Common myeloid progenitor, CD34-positive (primary cell): Measurements from ENCODE around the gene MRPL48.

Experiments
- CTCF ChIA-PET: fragments of 350-600 bp; sonication (Branson Sonifier 250); formaldehyde crosslinking; loops from one replicate; lab custom pipeline; 2021; ENCODE audit warnings: antibody characterized with exemption; lab: Charles Lee
- POLR2A ChIA-PET: fragments of 350-600 bp; sonication (Branson Sonifier 250); formaldehyde crosslinking; loops from one replicate; lab custom pipeline; 2021; ENCODE audit warnings: antibody characterized with exemption; lab: Charles Lee
- DNase-seq, 3 donors: peaks; one replicate each; pipeline versions ENCODE4 v3.0.0 to v3.0.0-alpha.2; 2013
- H3K27ac ChIP-seq, 2 experiments: 1 replicate in 1 of 2; 2 replicates in 1 of 2; pipeline ENCODE4 v1.7.0; 2013; ENCODE audit warnings: inconsistent platforms in 2 of 2, low read length in 2 of 2, mild to moderate bottlenecking in 2 of 2, low read depth in 1 of 2, moderate library complexity in 1 of 2; ENCODE audit not compliant: severe bottlenecking in 2 of 2, insufficient read depth in 1 of 2, poor library complexity in 1 of 2
- H3K27me3 ChIP-seq, 5 experiments: replicated peaks in 2 of 5; 1 replicate in 3 of 5; 2 replicates in 2 of 5; pipeline versions ENCODE4 v1.6.1 to v1.7.0; 2013; ENCODE audit warnings: low read length in 4 of 5, mild to moderate bottlenecking in 2 of 5, moderate library complexity in 2 of 5, inconsistent platforms in 1 of 5; ENCODE audit not compliant: insufficient read depth in 5 of 5, control insufficient read depth in 4 of 5
- H3K36me3 ChIP-seq, 4 experiments: 1 replicate in 2 of 4; 2 replicates in 2 of 4; pipeline versions ENCODE4 v1.6.1 to v1.7.0; 2013; ENCODE audit warnings: low read length in 3 of 4, control low read depth in 1 of 4, mild to moderate bottlenecking in 1 of 4; ENCODE audit not compliant: control insufficient read depth in 4 of 4, insufficient read depth in 4 of 4
- H3K4me1 ChIP-seq, 4 experiments: 1 replicate in 3 of 4; 2 replicates in 1 of 4; pipeline versions ENCODE4 v1.6.1 to v1.7.1; 2013; ENCODE audit warnings: low read length in 3 of 4, mild to moderate bottlenecking in 3 of 4, control low read depth in 1 of 4, inconsistent platforms in 1 of 4, moderate library complexity in 1 of 4; ENCODE audit not compliant: control insufficient read depth in 4 of 4, insufficient read depth in 4 of 4; ENCODE audit errors: control extremely low read depth in 1 of 4
- H3K4me3 ChIP-seq, 7 experiments: 1 replicate in 4 of 7; 2 replicates in 3 of 7; pipeline versions ENCODE4 v1.5.1 to v1.7.0; 2013; ENCODE audit warnings: mild to moderate bottlenecking in 7 of 7, low read length in 6 of 7, moderate library complexity in 6 of 7, inconsistent platforms in 2 of 7, low read depth in 2 of 7, control low read depth in 1 of 7; ENCODE audit not compliant: insufficient read depth in 4 of 7, control insufficient read depth in 1 of 7; ENCODE audit errors: extremely low read depth in 1 of 7
- H3K9me3 ChIP-seq, 5 experiments: 1 replicate in 4 of 5; 2 replicates in 1 of 5; pipeline versions ENCODE4 v1.6.1 to v1.7.1; 2013; ENCODE audit warnings: low read length in 4 of 5, mild to moderate bottlenecking in 2 of 5, inconsistent platforms in 1 of 5, low read depth in 1 of 5, moderate library complexity in 1 of 5; ENCODE audit not compliant: control insufficient read depth in 4 of 5, insufficient read depth in 2 of 5; ENCODE audit errors: control extremely low read depth in 1 of 5
- WGBS: methylation state at CpG from one replicate; pipeline ENCODE4 v1.1.5; 2013; ENCODE audit not compliant: insufficient coverage; 5-methylcytosine and 5-hydroxymethylcytosine counted together

MRPL48 gene

GRCh38 chr11:73902303-73902702, 114.6 kb downstream of the MRPL48 start:
- POLR2A ChIA-PET = no interaction called here
- Histone ChIP-seq H3K27ac (no peak overlapping the region), H3K4me3 (no peak overlapping the region), H3K27me3 (no peaks in the 10 kb centered on the region), H3K9me3 (no peaks in the 10 kb centered on the region), H3K36me3 (peaks cover 7 to 32% (median 20%) of the 10 kb centered on the region in 4 experiments), H3K4me1 (no peaks in the 10 kb centered on the region)
- CTCF ChIA-PET = no interaction called here
- WGBS = 100% methylated on average over 1 of the region's 1 CpG
- DNase-seq = no peak

GRCh38 chr11:73907191-73907590, 119.5 kb downstream of the MRPL48 start:
- peaks cover 7 to 31% (median 21%) of the 10 kb centered on the region in 4 experiments for H3K36me3 ChIP-seq
- CTCF ChIA-PET = interaction anchor here (1.0 to 1.2 kb wide), 2 partner anchors 12 to 15 kb away, joined by 4 to 5 read pairs; no protein-coding TSS in a partner anchor
- no peaks in the 10 kb centered on the region for H3K9me3 ChIP-seq
- H3K4me3 ChIP-seq = no peak overlapping the region
- DNase-seq = peak in 2 of 3 donors; percentile 23 to 28
- no peaks in the 10 kb centered on the region for H3K27me3 ChIP-seq
- no peaks in the 10 kb centered on the region for H3K4me1 ChIP-seq
- POLR2A ChIA-PET = no interaction called here
- 100% methylated on average over 2 of the region's 4 CpGs for WGBS
- H3K27ac ChIP-seq = no peak overlapping the region

GRCh38 chr11:73912026-73912425, 124.4 kb downstream of the MRPL48 start:
- Histone ChIP-seq H3K36me3 (peaks cover 5 to 66% (median 35%) of the 10 kb centered on the region in 4 experiments), H3K9me3 (no peaks in the 10 kb centered on the region), H3K4me3 (no peak overlapping the region), H3K27ac (no peak overlapping the region), H3K4me1 (peaks cover 0 to 6% (median 0%) of the 10 kb centered on the region in 4 experiments), H3K27me3 (no peaks in the 10 kb centered on the region)
- DNase-seq = no peak
- POLR2A ChIA-PET = no interaction called here
- 93% methylated on average over 2 of the region's 2 CpGs for WGBS
- CTCF ChIA-PET = interaction anchor here (0.6 to 0.7 kb wide), 2 partner anchors 259 to 1482 kb away, joined by 3 read pairs; partner anchors contain the start of genes C2CD3 and PPME1

GRCh38 chr11:73913472-73913871, 125.8 kb downstream of the MRPL48 start:
- H3K27ac ChIP-seq = no peak overlapping the region
- POLR2A ChIA-PET = no interaction called here
- CTCF ChIA-PET = no interaction called here

GRCh38 chr11:73914284-73914683, 126.6 kb downstream of the MRPL48 start:
- ChIA-PET CTCF (interaction anchor here (0.6 kb wide), 1 partner anchor 79 kb away, joined by 3 read pairs; no protein-coding TSS in a partner anchor), POLR2A (no interaction called here)
- H3K27me3 ChIP-seq = no peaks in the 10 kb centered on the region
- no peaks in the 10 kb centered on the region for H3K9me3 ChIP-seq
- peaks cover 11 to 74% (median 38%) of the 10 kb centered on the region in 4 experiments for H3K36me3 ChIP-seq
- 94% methylated on average over 3 of the region's 4 CpGs for WGBS
- peaks cover 0 to 10% (median 1%) of the 10 kb centered on the region in 4 experiments for H3K4me1 ChIP-seq
- DNase-seq = no peak
- no peak overlapping the region for H3K27ac ChIP-seq
- H3K4me3 ChIP-seq = no peak overlapping the region

More at GRCh38 chr11:73913472-73913871, 125.8 kb downstream of the MRPL48 start:
- H3K4me3 ChIP-seq = no peak overlapping the region
- peaks cover 6 to 69% (median 37%) of the 10 kb centered on the region in 4 experiments for H3K36me3 ChIP-seq
- H3K4me1 ChIP-seq = peaks cover 0 to 10% (median 1%) of the 10 kb centered on the region in 4 experiments
- no peaks in the 10 kb centered on the region for H3K9me3 ChIP-seq
- H3K27me3 ChIP-seq = no peaks in the 10 kb centered on the region
- no peak for DNase-seq
